GM19395 (cell line): ENCODE measurements around the gene CCDC81.

Experiments
- ATAC-seq: cut with Tn5 transposase; IDR thresholded peaks from one replicate; pipeline ENCODE4 v1.9.1; 2021; ENCODE audit warnings: mild to moderate bottlenecking, moderate library complexity; ENCODE audit not compliant: unreplicated experiment

CCDC81 gene

DNA sequence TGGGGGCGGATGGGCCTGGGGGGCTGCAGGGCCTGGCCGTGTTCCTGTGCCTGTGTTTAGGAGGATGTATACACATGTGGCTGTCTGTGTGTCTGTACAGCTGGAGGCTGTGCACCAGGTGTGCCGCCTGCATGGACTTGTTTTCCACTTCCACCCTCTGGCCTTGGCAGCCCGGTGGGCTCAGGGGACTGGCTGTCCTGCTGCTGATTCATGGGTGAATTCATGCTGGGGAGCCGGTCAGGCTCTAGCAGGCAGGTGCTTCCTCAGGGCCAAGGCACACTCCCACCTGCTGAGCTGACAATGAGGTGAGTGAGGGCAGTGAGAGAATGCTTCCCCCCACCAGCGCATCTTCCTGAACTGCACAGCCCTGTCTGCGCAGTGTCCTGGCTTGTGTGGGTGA is 88.4 kb downstream of the CCDC81 start:
- ATAC-seq: no peak

DNA sequence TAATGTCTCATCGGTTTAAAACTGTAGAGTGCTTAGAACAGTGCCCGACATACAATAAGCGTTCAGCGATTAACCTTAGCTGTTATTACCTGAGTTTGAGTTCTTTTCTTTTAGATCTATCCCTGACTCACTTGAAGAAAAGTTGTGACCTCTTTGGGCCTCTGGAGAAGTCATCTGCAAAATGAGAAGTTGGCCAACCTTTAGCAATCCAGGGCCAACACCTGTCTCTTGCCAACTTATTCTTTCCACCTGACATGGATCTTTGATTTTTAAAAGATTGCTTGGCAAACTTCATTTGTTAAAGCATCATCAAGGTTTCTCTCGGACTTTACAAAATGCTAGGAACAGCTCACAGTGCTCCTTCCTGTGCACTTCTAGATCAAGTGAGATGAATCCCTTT is 89.3 kb downstream of the CCDC81 start:
- no peak for ATAC-seq

DNA sequence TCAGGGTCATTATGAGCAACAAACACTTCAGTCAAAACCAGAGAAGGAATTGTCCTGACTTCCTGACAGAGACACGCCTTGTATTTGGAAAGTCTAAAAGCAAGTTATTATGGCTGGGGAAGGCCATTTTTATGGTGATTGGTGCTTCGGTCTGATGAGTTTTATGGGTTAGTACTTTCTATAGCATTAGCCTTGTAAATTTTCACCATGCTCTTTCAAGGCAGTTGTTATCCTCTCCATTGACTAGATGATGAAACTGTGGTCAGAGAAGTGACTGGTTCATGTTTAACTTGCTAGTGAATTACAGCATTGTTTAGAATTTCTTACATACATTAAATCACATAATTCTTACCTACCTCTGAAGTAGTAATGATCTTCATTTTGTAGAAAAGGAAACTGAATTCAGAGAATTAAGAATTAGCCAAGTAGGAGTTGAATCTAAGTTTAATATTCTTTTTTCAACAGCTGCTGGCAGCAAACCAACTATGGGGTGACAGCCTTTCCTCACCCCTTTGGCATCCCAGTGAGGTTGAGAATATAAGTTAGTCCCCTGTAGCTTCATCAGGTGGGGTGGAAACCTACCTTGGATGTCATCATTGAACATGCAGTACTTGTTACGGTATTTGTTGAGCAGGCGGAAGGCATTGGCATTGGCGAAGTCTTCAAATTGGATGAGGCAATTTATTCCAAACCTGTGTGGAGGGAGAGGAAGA is 90.0 kb downstream of the CCDC81 start:
- ATAC-seq: no peak

DNA sequence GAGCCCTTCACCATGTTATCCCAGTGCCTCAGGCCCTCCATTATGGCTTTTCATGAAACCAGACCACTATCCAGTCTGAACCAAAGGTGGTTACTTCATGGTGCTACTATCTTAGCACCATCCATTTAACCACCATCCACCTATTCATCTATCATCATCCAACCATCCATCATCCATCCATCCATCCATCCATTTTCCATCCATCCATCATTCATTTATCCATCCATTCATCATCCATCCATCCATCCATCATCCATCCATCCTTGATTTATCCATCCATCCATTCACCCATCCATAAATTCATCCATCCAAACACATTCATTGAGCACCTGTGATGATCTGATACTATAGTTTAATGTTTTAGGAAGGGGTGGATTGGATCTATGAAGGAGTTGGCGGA is 93.5 kb downstream of the CCDC81 start:
- no peak for ATAC-seq

DNA sequence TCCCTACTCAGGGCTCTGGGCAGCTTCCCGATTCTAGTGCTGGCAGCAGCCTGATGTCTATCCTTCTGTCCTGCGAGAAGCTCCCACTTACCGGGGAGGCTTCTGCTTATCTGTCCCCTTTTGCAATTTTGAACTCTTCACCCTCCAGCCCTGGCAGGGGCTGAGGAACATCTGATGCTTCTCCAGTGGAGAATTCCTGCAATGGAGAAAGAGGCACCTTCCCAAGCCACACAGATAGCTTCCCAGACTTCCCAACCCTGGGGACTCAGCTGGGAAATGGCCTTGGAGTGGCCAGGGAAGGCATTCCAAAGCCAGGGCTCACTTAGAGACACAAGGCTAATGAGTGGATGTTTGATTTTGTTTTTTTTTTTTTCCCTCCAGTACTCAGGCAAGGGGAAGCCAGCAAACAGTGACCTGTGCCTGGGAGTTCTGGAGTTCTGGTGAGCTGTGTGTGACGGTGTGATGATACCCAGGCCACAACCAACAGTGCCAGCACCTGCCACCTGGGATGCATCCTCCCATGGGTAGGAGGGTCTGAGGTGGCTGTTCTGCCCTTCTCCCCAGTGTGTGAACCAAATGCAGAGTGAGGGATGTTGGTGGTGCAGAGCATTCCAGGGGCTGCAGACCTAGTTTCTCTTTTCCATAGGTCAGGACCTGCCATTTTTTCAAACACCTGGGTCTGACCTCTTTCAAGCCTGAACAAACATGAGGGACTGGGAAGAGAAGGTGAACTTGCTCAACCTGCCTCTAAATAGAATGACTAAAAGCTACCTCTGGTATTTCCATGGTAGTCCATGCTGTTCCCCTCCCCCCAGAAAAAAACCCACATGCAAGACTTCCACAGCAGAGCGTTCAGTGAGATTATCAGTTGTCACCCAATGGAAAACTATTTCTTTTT is 95.1 kb downstream of the CCDC81 start:
- ATAC-seq: no peak
